Measurements from ENCODE around the gene HSF5. TPM values are rescaled to one million over a fixed set of nuclear protein-coding genes. Genes with fewer than 3 reads are reported as not detected.

Gene HSF5
- total and polyA plus RNA-seq, 8 donors = 0.18 TPM; not detected in 7

GRCh38 chr17:58516644-58517377 lies 28.6 kb upstream of the HSF5 start:
- peak overlapping the region; percentile 63 to 76 (median 68) for H3K4me3 ChIP-seq
- 18 to 54% (median 31%) methylated on average over 2 of the region's 2 CpGs for WGBS, 5 donors
- TF ChIP-seq POLR2AphosphoS5 (IDR thresholded peaks at IDR 0.05) = no peak
- TF ChIP-seq CTCF (IDR thresholded peaks at IDR 0.05) = no peak
- TF ChIP-seq EP300 (IDR thresholded peaks at IDR 0.05) = no peak
- TF ChIP-seq POLR2A (IDR thresholded peaks at IDR 0.05) = no peak
- peaks cover 1 to 12% (median 9%) of the 10 kb centered on the region in 4 donors for H3K36me3 ChIP-seq
- peak in 1 of 2 donors; percentile 67 for DNase-seq
- H3K27me3 ChIP-seq = no peaks in the 10 kb centered on the region
- H3K9me3 ChIP-seq = no peaks in the 10 kb centered on the region
- H3K27ac ChIP-seq = peak overlapping the region; percentile 87 to 98 (median 94)
- intact Hi-C loops (cut with DNase I; ENCODE audit: low total_unique reads) = loop anchor here (10.0 kb wide), 1 partner anchor 488 kb away; no protein-coding TSS in a partner anchor
- H3K4me1 ChIP-seq = peaks cover 36 to 67% (median 55%) of the 10 kb centered on the region in 4 donors

GRCh38 chr17:58515286-58515685 lies 27.1 kb upstream of the HSF5 start:
- DNase-seq = no peak
- Histone ChIP-seq H3K27ac (peak overlapping the region; percentile 79 to 98 (median 82)), H3K27me3 (no peaks in the 10 kb centered on the region), H3K4me3 (peak overlapping the region in 1 of 4 donors; percentile 88), H3K9me3 (no peaks in the 10 kb centered on the region), H3K4me1 (peaks cover 36 to 64% (median 55%) of the 10 kb centered on the region in 4 donors), H3K36me3 (peaks cover 16 to 27% (median 25%) of the 10 kb centered on the region in 4 donors)
- 59 to 76% (median 68%) methylated on average over 2 of the region's 2 CpGs for WGBS, 5 donors
- TF ChIP-seq POLR2AphosphoS5 (IDR thresholded peaks at IDR 0.05) = no peak
- no peak for TF ChIP-seq CTCF (IDR thresholded peaks at IDR 0.05)
- no peak for TF ChIP-seq EP300 (IDR thresholded peaks at IDR 0.05)
- TF ChIP-seq POLR2A (IDR thresholded peaks at IDR 0.05) = no peak
- intact Hi-C loops (cut with DNase I; ENCODE audit: low total_unique reads) = loop anchor here (10.0 kb wide), 1 partner anchor 490 kb away; no protein-coding TSS in a partner anchor

GRCh38 chr17:58514770-58515157 lies 26.6 kb upstream of the HSF5 start:
- peaks cover 22 to 33% (median 30%) of the 10 kb centered on the region in 4 donors for H3K36me3 ChIP-seq
- peak overlapping the region; percentile 80 to 88 (median 84) for H3K4me3 ChIP-seq
- H3K4me1 ChIP-seq = peaks cover 36 to 59% (median 52%) of the 10 kb centered on the region in 4 donors
- H3K27ac ChIP-seq = peak overlapping the region; percentile 79 to 98 (median 82)
- intact Hi-C loops (cut with DNase I; ENCODE audit: low total_unique reads) = loop anchor here (10.0 kb wide), 1 partner anchor 490 kb away; no protein-coding TSS in a partner anchor
- H3K9me3 ChIP-seq = no peaks in the 10 kb centered on the region
- TF ChIP-seq CTCF (IDR thresholded peaks at IDR 0.05) (no peak), POLR2AphosphoS5 (IDR thresholded peaks at IDR 0.05) (no peak), EP300 (IDR thresholded peaks at IDR 0.05) (no peak), POLR2A (IDR thresholded peaks at IDR 0.05) (no peak)
- WGBS, 5 donors = 12 to 28% (median 17%) methylated on average over 11 of the region's 11 CpGs
- DNase-seq = no peak
- no peaks in the 10 kb centered on the region for H3K27me3 ChIP-seq

GRCh38 chr17:58513965-58514769 lies 26.0 kb upstream of the HSF5 start, which contains the start of gene MTMR4:
MTMR4 (minus strand) TSS chr17:58514638; CDS start chr17:58514407, 231 bp downstream.
- Histone ChIP-seq H3K4me3 (peak within 1 kb of the TSS; percentile 80 to 88 (median 84)), H3K9me3 (no peaks in the 10 kb centered on the region), H3K4me1 (peaks cover 34 to 53% (median 48%) of the 10 kb centered on the region in 4 donors), H3K27ac (peak within 1 kb of the TSS; percentile 79 to 98 (median 82)), H3K36me3 (peaks cover 28 to 38% (median 36%) of the 10 kb centered on the region in 4 donors), H3K27me3 (no peaks in the 10 kb centered on the region)
- TF ChIP-seq POLR2AphosphoS5 (IDR thresholded peaks at IDR 0.05) (peak in 2 of 3 donors; percentile 34 to 74), POLR2A (IDR thresholded peaks at IDR 0.05) (no peak), CTCF (IDR thresholded peaks at IDR 0.05) (no peak), EP300 (IDR thresholded peaks at IDR 0.05) (no peak)
- 0 to 3% (median 1%) methylated on average over 38 to 64 of the region's 64 CpGs for WGBS, 5 donors
- peak; percentile 90 to 96 for DNase-seq
- intact Hi-C loops (cut with DNase I; ENCODE audit: low total_unique reads) = loop anchor here (10.0 kb wide), 1 partner anchor 491 kb away; no protein-coding TSS in a partner anchor

Measured in stomach (tissue), 9 donors.